Muscle layer of colon (tissue), 2 donors: ENCODE results near the gene MKLN1.

Experiments
- H3K27ac ChIP-seq: one replicate; pipeline ENCODE4 v1.7.0; 2013; ENCODE audit warnings: low read depth, mild to moderate bottlenecking, low read length, moderate library complexity
- H3K27me3 ChIP-seq, 2 donors: one replicate each; pipeline ENCODE4 v1.7.0; 2013; ENCODE audit warnings: low read length in 2 of 2, mild to moderate bottlenecking in 2 of 2; ENCODE audit not compliant: insufficient read depth in 2 of 2, control insufficient read depth in 1 of 2
- H3K36me3 ChIP-seq: one replicate; pipeline ENCODE4 v1.7.0; 2013; ENCODE audit warnings: mild to moderate bottlenecking, low read length; ENCODE audit not compliant: insufficient read depth
- H3K4me1 ChIP-seq: one replicate; pipeline ENCODE4 v1.7.0; 2013; ENCODE audit warnings: mild to moderate bottlenecking, low read length; ENCODE audit not compliant: insufficient read depth
- H3K4me3 ChIP-seq, 2 donors: one replicate each; pipeline ENCODE4 v1.7.0; 2013; ENCODE audit warnings: low read length in 2 of 2, low read depth in 1 of 2, mild to moderate bottlenecking in 1 of 2, moderate library complexity in 1 of 2
- H3K9ac ChIP-seq: one replicate; pipeline ENCODE4 v1.7.0; 2013; ENCODE audit warnings: low read length
- H3K9me3 ChIP-seq: one replicate; pipeline ENCODE4 v1.7.0; 2013; ENCODE audit warnings: mild to moderate bottlenecking, low read length
- donor health status: abdominal sarcoma.
- donor health status: Adenocarcinoma of cecum.

MKLN1 gene

GRCh38 chr7:131495669-131496498, 168.2 kb downstream of the MKLN1 start:
- Histone ChIP-seq H3K27ac (no peak overlapping the region), H3K4me3 (no peak overlapping the region), H3K9me3 (no peaks in the 10 kb centered on the region), H3K4me1 (peaks cover 9% of the 10 kb centered on the region), H3K27me3 (no peaks in the 10 kb centered on the region), H3K36me3 (no peaks in the 10 kb centered on the region), H3K9ac (no peak overlapping the region)

GRCh38 chr7:131497454-131497853, 169.8 kb downstream of the MKLN1 start:
- H3K9me3 ChIP-seq: no peaks in the 10 kb centered on the region
- no peak overlapping the region for H3K4me3 ChIP-seq
- no peak overlapping the region for H3K9ac ChIP-seq
- no peaks in the 10 kb centered on the region for H3K36me3 ChIP-seq
- H3K4me1 ChIP-seq: peaks cover 9% of the 10 kb centered on the region
- H3K27ac ChIP-seq: no peak overlapping the region
- H3K27me3 ChIP-seq: no peaks in the 10 kb centered on the region

GRCh38 chr7:131498237-131498885, 170.7 kb downstream of the MKLN1 start:
- Histone ChIP-seq H3K36me3 (peaks cover 4% of the 10 kb centered on the region), H3K9me3 (no peaks in the 10 kb centered on the region), H3K4me3 (no peak overlapping the region), H3K27ac (no peak overlapping the region), H3K27me3 (no peaks in the 10 kb centered on the region), H3K4me1 (peaks cover 18% of the 10 kb centered on the region), H3K9ac (no peak overlapping the region)

- Histone ChIP-seq H3K27ac (no peak overlapping the region), H3K9ac (no peak overlapping the region), H3K27me3 (no peaks in the 10 kb centered on the region), H3K4me3 (no peak overlapping the region), H3K4me1 (peaks cover 20% of the 10 kb centered on the region), H3K9me3 (no peaks in the 10 kb centered on the region), H3K36me3 (peaks cover 11% of the 10 kb centered on the region)
These were observed 172.1 kb downstream of the MKLN1 start for GRCh38 chr7:131499801-131500200.

GRCh38 chr7:131500357-131500756, 172.7 kb downstream of the MKLN1 start:
- Histone ChIP-seq H3K4me3 (no peak overlapping the region), H3K36me3 (peaks cover 11% of the 10 kb centered on the region), H3K27ac (no peak overlapping the region), H3K9me3 (no peaks in the 10 kb centered on the region), H3K4me1 (peaks cover 20% of the 10 kb centered on the region), H3K27me3 (no peaks in the 10 kb centered on the region), H3K9ac (no peak overlapping the region)

- H3K4me1 ChIP-seq: peaks cover 20% of the 10 kb centered on the region
- no peak overlapping the region for H3K9ac ChIP-seq
- peaks cover 11% of the 10 kb centered on the region for H3K36me3 ChIP-seq
- no peak overlapping the region for H3K27ac ChIP-seq
- no peak overlapping the region for H3K4me3 ChIP-seq
- H3K9me3 ChIP-seq: no peaks in the 10 kb centered on the region
- H3K27me3 ChIP-seq: no peaks in the 10 kb centered on the region
These were observed 173.7 kb downstream of the MKLN1 start for GRCh38 chr7:131501422-131501821.

- Histone ChIP-seq H3K27ac (no peak overlapping the region), H3K4me3 (no peak overlapping the region), H3K9me3 (no peaks in the 10 kb centered on the region), H3K4me1 (peaks cover 13% of the 10 kb centered on the region), H3K36me3 (peaks cover 11% of the 10 kb centered on the region), H3K27me3 (no peaks in the 10 kb centered on the region), H3K9ac (no peak overlapping the region)
These were observed 174.4 kb downstream of the MKLN1 start for GRCh38 chr7:131501930-131502685.

- H3K27me3 ChIP-seq: no peaks in the 10 kb centered on the region
- peaks cover 17% of the 10 kb centered on the region for H3K4me1 ChIP-seq
- no peaks in the 10 kb centered on the region for H3K9me3 ChIP-seq
- H3K36me3 ChIP-seq: peaks cover 11% of the 10 kb centered on the region
- H3K4me3 ChIP-seq: no peak overlapping the region
- H3K9ac ChIP-seq: no peak overlapping the region
- no peak overlapping the region for H3K27ac ChIP-seq
These were observed 175.3 kb downstream of the MKLN1 start for GRCh38 chr7:131502810-131503508.

- Histone ChIP-seq H3K27ac (no peak overlapping the region), H3K4me3 (no peak overlapping the region), H3K9me3 (no peaks in the 10 kb centered on the region), H3K4me1 (peaks cover 21% of the 10 kb centered on the region), H3K9ac (no peak overlapping the region), H3K36me3 (peaks cover 11% of the 10 kb centered on the region), H3K27me3 (no peaks in the 10 kb centered on the region)
These were observed 176.0 kb downstream of the MKLN1 start for GRCh38 chr7:131503639-131504038.

GRCh38 chr7:131504157-131504899, 176.7 kb downstream of the MKLN1 start:
- Histone ChIP-seq H3K36me3 (peaks cover 17% of the 10 kb centered on the region), H3K9me3 (no peaks in the 10 kb centered on the region), H3K27me3 (no peaks in the 10 kb centered on the region), H3K9ac (no peak overlapping the region), H3K4me3 (no peak overlapping the region), H3K27ac (no peak overlapping the region), H3K4me1 (peaks cover 21% of the 10 kb centered on the region)
